Neural progenitor cell (in vitro differentiated cells): ENCODE data around the gene SH3GL3. TPM values are rescaled to one million over a fixed set of nuclear protein-coding genes. Genes with fewer than 3 reads are reported as not detected.

Experiments used
- DNase-seq: peaks from one replicate; pipeline ENCODE4 v3.0.0-alpha.2; 2016; ENCODE audit warnings: low spot score
- H2AFZ ChIP-seq: fragments of 200-600 bp; sonication (generic); replicated peaks from 2 replicates; pipeline ENCODE4 v1.6.1; 2016; ENCODE audit warnings: antibody characterized with exemption
- H3F3A ChIP-seq: fragments of 200-600 bp; sonication (generic); 2 replicates; pipeline ENCODE4 v1.6.1; 2016; ENCODE audit warnings: antibody characterized with exemption, low read depth
- H3K27ac ChIP-seq: fragments of 200-600 bp; sonication (generic); 2 replicates; pipeline ENCODE4 v1.5.1; 2016; ENCODE audit warnings: mild to moderate bottlenecking
- H3K27me3 ChIP-seq: fragments of 200-600 bp; sonication (generic); 2 replicates; pipeline ENCODE4 v1.6.1; 2016; ENCODE audit warnings: mild to moderate bottlenecking, moderate library complexity
- H3K36me3 ChIP-seq: fragments of 200-600 bp; sonication (generic); 2 replicates; pipeline ENCODE4 v1.5.1; 2016
- H3K4me1 ChIP-seq: fragments of 200-600 bp; sonication (generic); 2 replicates; pipeline ENCODE4 v1.6.1; 2016; ENCODE audit warnings: mixed run types
- H3K4me2 ChIP-seq: fragments of 200-600 bp; sonication (generic); 2 replicates; pipeline ENCODE4 v1.6.1; 2016
- H3K4me3 ChIP-seq: fragments of 200-600 bp; sonication (generic); 2 replicates; pipeline ENCODE4 v1.5.1; 2016
- H3K79me2 ChIP-seq: fragments of 200-600 bp; sonication (generic); 2 replicates; pipeline ENCODE4 v1.6.1; 2016; ENCODE audit warnings: low read depth
- H3K9ac ChIP-seq: fragments of 200-600 bp; sonication (generic); 2 replicates; pipeline ENCODE4 v1.6.1; 2016
- H3K9me3 ChIP-seq: fragments of 200-600 bp; sonication (generic); 2 replicates; pipeline ENCODE4 v1.5.1; 2016; ENCODE audit warnings: low read depth
- H4K20me1 ChIP-seq: fragments of 200-600 bp; sonication (generic); 2 replicates; pipeline ENCODE4 v1.6.1; 2016; ENCODE audit warnings: low read depth
- H3K27ac Mint-ChIP-seq: 3 replicates; pipeline ENCODE4 v1.8.0; 2021; ENCODE audit warnings: mixed read lengths
- H3K27me3 Mint-ChIP-seq: 2 replicates; pipeline ENCODE4 v1.8.0; 2022; ENCODE audit warnings: low read depth, mild to moderate bottlenecking, inconsistent platforms, moderate library complexity, mixed read lengths; ENCODE audit not compliant: insufficient read depth
- H3K36me3 Mint-ChIP-seq: 3 replicates; pipeline ENCODE4 v1.8.0; 2021; ENCODE audit warnings: mixed read lengths
- H3K4me1 Mint-ChIP-seq: 3 replicates; pipeline ENCODE4 v1.8.0; 2021; ENCODE audit warnings: mixed read lengths
- H3K4me3 Mint-ChIP-seq: 3 replicates; pipeline ENCODE4 v1.8.0; 2021; ENCODE audit warnings: mild to moderate bottlenecking, moderate library complexity, mixed read lengths
- H3K9me3 Mint-ChIP-seq: 3 replicates; pipeline ENCODE4 v1.8.0; 2020; ENCODE audit warnings: mixed read lengths
- CTCF ChIP-seq: fragments of 200-600 bp; sonication (generic); IDR thresholded peaks from 2 replicates; pipeline ENCODE4 v1.5.1; 2017; ENCODE audit warnings: antibody characterized with exemption, mild to moderate bottlenecking
- EZH2 ChIP-seq: fragments of 200-600 bp; sonication (generic); IDR thresholded peaks from 2 replicates; pipeline ENCODE4 v1.6.1; 2017; ENCODE audit warnings: antibody characterized with exemption, mild to moderate bottlenecking, moderate library complexity
- EZH2phosphoT487 ChIP-seq: fragments of 200-600 bp; sonication (generic); IDR thresholded peaks from 2 replicates; pipeline ENCODE4 v1.6.1; 2017; ENCODE audit warnings: antibody characterized with exemption
- total RNA-seq: library from RNA; depleted of rRNA; stranded (reverse); fragments of >200 nt; gene quantifications from 2 replicates; pipeline ENCODE4 v1.2.3, GENCODE V29; 2015; ENCODE audit warnings: low replicate concordance

The SH3GL3 gene
- total RNA-seq, 1 donor from 2014 or later: 8.2 TPM

- Histone ChIP-seq H3K9ac (no peak overlapping the region), H4K20me1 (no peaks in the 10 kb centered on the region), H3K9me3 (no peaks in the 10 kb centered on the region), H3F3A (no peaks in the 10 kb centered on the region), H2AFZ (peak overlapping the region; percentile 42), H3K4me2 (no peak overlapping the region), H3K27ac (no peak overlapping the region), H3K4me3 (no peak overlapping the region), H3K79me2 (no peaks in the 10 kb centered on the region), H3K36me3 (no peaks in the 10 kb centered on the region), H3K27me3 (no peaks in the 10 kb centered on the region), H3K4me1 (peaks cover 4% of the 10 kb centered on the region)
- TF ChIP-seq CTCF: no peak
- TF ChIP-seq EZH2: no peak
- no peak for TF ChIP-seq EZH2phosphoT487
- Mint-ChIP-seq H3K36me3 (no peaks in the 10 kb centered on the region), H3K27me3 (no peaks in the 10 kb centered on the region), H3K4me1 (no peaks in the 10 kb centered on the region), H3K9me3 (peaks cover 4% of the 10 kb centered on the region), H3K27ac (no peak overlapping the region), H3K4me3 (no peak overlapping the region)
- DNase-seq: no peak
Observed at GRCh38 chr15:83457149-83457548, 10.0 kb downstream of the SH3GL3 start.

- Histone ChIP-seq H3K36me3 (no peaks in the 10 kb centered on the region), H3K4me2 (no peak overlapping the region), H3K9me3 (no peaks in the 10 kb centered on the region), H3K79me2 (no peaks in the 10 kb centered on the region), H3K27ac (no peak overlapping the region), H2AFZ (no peak overlapping the region), H4K20me1 (no peaks in the 10 kb centered on the region), H3F3A (no peaks in the 10 kb centered on the region), H3K27me3 (no peaks in the 10 kb centered on the region), H3K4me1 (peaks cover 4% of the 10 kb centered on the region), H3K9ac (no peak overlapping the region), H3K4me3 (no peak overlapping the region)
- H3K27ac Mint-ChIP-seq: no peak overlapping the region
- TF ChIP-seq EZH2 (no peak), EZH2phosphoT487 (no peak), CTCF (no peak)
- no peak overlapping the region for H3K4me3 Mint-ChIP-seq
- no peaks in the 10 kb centered on the region for H3K27me3 Mint-ChIP-seq
- no peak for DNase-seq
- no peaks in the 10 kb centered on the region for H3K36me3 Mint-ChIP-seq
- H3K9me3 Mint-ChIP-seq: peaks cover 4% of the 10 kb centered on the region
- no peaks in the 10 kb centered on the region for H3K4me1 Mint-ChIP-seq
Observed at GRCh38 chr15:83458381-83458780, 11.2 kb downstream of the SH3GL3 start.

GRCh38 chr15:83462026-83462425, 14.9 kb downstream of the SH3GL3 start:
- H3K9ac ChIP-seq: no peak overlapping the region
- no peaks in the 10 kb centered on the region for H3K4me1 Mint-ChIP-seq
- no peaks in the 10 kb centered on the region for H3F3A ChIP-seq
- H3K79me2 ChIP-seq: no peaks in the 10 kb centered on the region
- no peak overlapping the region for H3K4me3 Mint-ChIP-seq
- H3K9me3 ChIP-seq: no peaks in the 10 kb centered on the region
- peaks cover 4% of the 10 kb centered on the region for H3K4me1 ChIP-seq
- no peak overlapping the region for H3K4me2 ChIP-seq
- H3K27me3 ChIP-seq: no peaks in the 10 kb centered on the region
- H3K36me3 ChIP-seq: no peaks in the 10 kb centered on the region
- H3K27ac Mint-ChIP-seq: no peak overlapping the region
- peaks cover 1% of the 10 kb centered on the region for H3K9me3 Mint-ChIP-seq
- TF ChIP-seq EZH2phosphoT487 (no peak), CTCF (no peak), EZH2 (no peak)
- H3K36me3 Mint-ChIP-seq: no peaks in the 10 kb centered on the region
- no peaks in the 10 kb centered on the region for H3K27me3 Mint-ChIP-seq
- DNase-seq: no peak
- H2AFZ ChIP-seq: no peak overlapping the region
- H3K4me3 ChIP-seq: no peak overlapping the region
- no peaks in the 10 kb centered on the region for H4K20me1 ChIP-seq
- no peak overlapping the region for H3K27ac ChIP-seq
